ENCODE results near the gene IRF4.
"Not testable (repeated sequence)": the region's sequence is repeated elsewhere in the genome, so short reads cannot be mapped to it uniquely, and the experiment has no call there.

The IRF4 gene

DNA sequence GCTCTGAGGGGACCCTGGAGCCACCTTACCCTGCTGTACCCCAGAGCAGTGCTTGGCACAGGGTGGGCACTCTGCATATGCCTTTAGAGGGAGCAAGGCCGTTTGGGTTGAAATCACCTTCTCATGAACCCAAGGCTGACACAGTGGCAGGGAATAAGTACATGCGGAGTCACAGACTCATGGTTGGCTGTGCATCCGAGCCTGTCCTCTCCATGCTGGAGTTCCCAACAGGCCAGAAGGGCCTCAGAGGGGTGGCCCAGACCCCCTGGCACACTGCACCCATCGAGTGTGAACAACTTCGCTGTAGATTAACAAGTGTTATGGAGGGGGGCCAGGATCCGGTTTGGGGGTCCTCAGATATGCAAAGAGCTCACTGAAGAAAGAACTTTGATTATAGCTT lies 21.0 kb upstream of the IRF4 start:
- TF ChIP-seq ARNT (IDR thresholded peaks at IDR 0.05) (no peak), CTBP1 (IDR thresholded peaks at IDR 0.05; ENCODE audit: borderline replicate concordance) (no peak), BHLHE40 (IDR thresholded peaks at IDR 0.05; ENCODE audit: borderline replicate concordance) (no peak), NFRKB (IDR thresholded peaks at IDR 0.05) (no peak), FOXK2 (IDR thresholded peaks at IDR 0.05) (no peak), FOXA1 (IDR thresholded peaks at IDR 0.05) (no peak), ELF4 (IDR thresholded peaks at IDR 0.05) (no peak), SP1 (IDR thresholded peaks at IDR 0.05) (no peak), LEF1 (IDR thresholded peaks at IDR 0.05; ENCODE audit: borderline replicate concordance) (no peak), L3MBTL2 (conservative IDR thresholded peaks at IDR 0.05) (no peak), HDGF (IDR thresholded peaks at IDR 0.05; ENCODE audit: borderline replicate concordance) (no peak)
- CTCF ChIA-PET, result no interaction called here
- POLR2A ChIA-PET, result no interaction called here
- DNase-seq (ENCODE audit: extremely low spot score), result no peak

- DNase-seq (ENCODE audit: extremely low spot score); POLR2A ChIA-PET: not testable (repeated sequence)
- CTCF ChIA-PET, result interaction anchor here (0.7 kb wide), 1 partner anchor 16 kb away, joined by 4 read pairs; no protein-coding TSS in a partner anchor
These were observed 19.7 kb upstream of the IRF4 start for GRCh38 chr6:371851-372250.

DNA sequence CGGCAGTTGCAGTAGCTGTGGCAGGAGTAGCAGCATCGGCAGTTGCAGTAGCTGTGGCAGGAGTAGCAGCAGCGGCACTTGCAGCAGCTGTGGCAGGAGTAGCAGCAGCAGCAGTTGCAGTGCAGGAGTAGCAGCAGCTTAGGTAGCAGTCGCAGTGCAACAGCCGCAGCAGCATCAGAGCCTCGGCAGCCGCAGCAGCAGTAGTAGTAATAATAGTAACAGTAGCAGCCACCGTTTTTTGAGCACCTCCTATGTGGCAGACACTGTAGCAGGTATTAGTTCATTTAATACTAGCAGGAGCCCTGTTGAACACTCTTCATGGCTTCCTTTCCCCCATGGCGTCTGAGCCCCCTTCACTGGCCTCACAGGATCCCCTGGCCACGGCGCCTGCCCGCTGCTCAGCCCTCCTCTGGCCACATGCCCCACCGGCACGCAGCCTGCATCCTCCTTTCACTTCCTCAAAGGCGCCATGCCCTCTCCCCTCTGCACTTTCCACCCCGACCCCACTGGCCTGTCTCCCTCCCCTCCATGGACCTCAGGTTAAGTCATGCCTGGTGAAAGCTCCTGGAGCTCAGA lies 19.1 kb upstream of the IRF4 start:
- POLR2A ChIA-PET, result no interaction called here
- TF ChIP-seq FOXA1 (IDR thresholded peaks at IDR 0.05) (no peak), FOXK2 (IDR thresholded peaks at IDR 0.05) (no peak), NFRKB (IDR thresholded peaks at IDR 0.05) (no peak), ZNF384 (IDR thresholded peaks at IDR 0.05) (no peak), BHLHE40 (IDR thresholded peaks at IDR 0.05; ENCODE audit: borderline replicate concordance) (no peak), ARNT (IDR thresholded peaks at IDR 0.05) (no peak), LEF1 (IDR thresholded peaks at IDR 0.05; ENCODE audit: borderline replicate concordance) (no peak), SP1 (IDR thresholded peaks at IDR 0.05) (no peak), ELF4 (IDR thresholded peaks at IDR 0.05) (no peak), L3MBTL2 (conservative IDR thresholded peaks at IDR 0.05) (no peak), SUZ12 (IDR thresholded peaks at IDR 0.05) (no peak)
- DNase-seq (ENCODE audit: extremely low spot score), result no peak
- CTCF ChIA-PET, result no interaction called here

DNA sequence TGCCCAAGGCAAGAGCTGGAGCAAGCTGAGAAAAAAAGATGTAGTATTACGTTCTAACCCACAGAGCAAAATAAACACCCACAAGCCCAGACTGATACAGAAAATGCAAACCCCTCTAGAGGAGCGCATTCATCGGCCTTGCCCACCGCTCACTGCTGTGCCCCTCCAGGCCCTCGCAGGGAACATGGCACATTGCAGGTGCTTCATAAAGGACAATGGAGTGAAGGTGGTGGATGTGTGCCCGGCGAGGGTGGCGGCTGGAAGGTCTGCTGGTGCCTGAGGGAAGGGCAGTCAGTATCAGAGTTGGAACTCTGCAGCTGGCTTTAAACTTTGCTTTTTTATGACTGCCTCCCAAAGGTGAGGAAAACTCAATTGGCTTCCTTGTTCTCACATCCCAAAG lies 18.5 kb upstream of the IRF4 start:
- CTCF ChIA-PET, result no interaction called here
- no peak for DNase-seq (ENCODE audit: extremely low spot score)
- no peak for TF ChIP-seq ZNF384 (IDR thresholded peaks at IDR 0.05)
- no peak for TF ChIP-seq FOXA1 (IDR thresholded peaks at IDR 0.05)
- TF ChIP-seq LEF1 (IDR thresholded peaks at IDR 0.05; ENCODE audit: borderline replicate concordance), result no peak
- TF ChIP-seq SP1 (IDR thresholded peaks at IDR 0.05), result no peak
- no peak for TF ChIP-seq ARNT (IDR thresholded peaks at IDR 0.05)
- no peak for TF ChIP-seq BHLHE40 (IDR thresholded peaks at IDR 0.05; ENCODE audit: borderline replicate concordance)
- TF ChIP-seq, protein P1, sequence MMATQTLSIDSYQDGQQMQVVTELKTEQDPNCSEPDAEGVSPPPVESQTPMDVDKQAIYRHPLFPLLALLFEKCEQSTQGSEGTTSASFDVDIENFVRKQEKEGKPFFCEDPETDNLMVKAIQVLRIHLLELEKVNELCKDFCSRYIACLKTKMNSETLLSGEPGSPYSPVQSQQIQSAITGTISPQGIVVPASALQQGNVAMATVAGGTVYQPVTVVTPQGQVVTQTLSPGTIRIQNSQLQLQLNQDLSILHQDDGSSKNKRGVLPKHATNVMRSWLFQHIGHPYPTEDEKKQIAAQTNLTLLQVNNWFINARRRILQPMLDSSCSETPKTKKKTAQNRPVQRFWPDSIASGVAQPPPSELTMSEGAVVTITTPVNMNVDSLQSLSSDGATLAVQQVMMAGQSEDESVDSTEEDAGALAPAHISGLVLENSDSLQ (IDR thresholded peaks at IDR 0.05), result no peak
- no peak for TF ChIP-seq NFRKB (IDR thresholded peaks at IDR 0.05)
- TF ChIP-seq L3MBTL2 (conservative IDR thresholded peaks at IDR 0.05), result no peak
- TF ChIP-seq SUZ12 (IDR thresholded peaks at IDR 0.05), result no peak
- TF ChIP-seq FOXK2 (IDR thresholded peaks at IDR 0.05), result no peak
- no peak for TF ChIP-seq CTBP1 (IDR thresholded peaks at IDR 0.05; ENCODE audit: borderline replicate concordance)
- TF ChIP-seq TARDBP (IDR thresholded peaks at IDR 0.05), result no peak
- TF ChIP-seq HDGF (IDR thresholded peaks at IDR 0.05; ENCODE audit: borderline replicate concordance), result no peak
- TF ChIP-seq FOXM1 (IDR thresholded peaks at IDR 0.05; ENCODE audit: borderline replicate concordance), result no peak
- no peak for TF ChIP-seq ELF4 (IDR thresholded peaks at IDR 0.05)
- POLR2A ChIA-PET, result no interaction called here

GRCh38 chr6:373773-374724 lies 17.5 kb upstream of the IRF4 start:
- POLR2A ChIA-PET, result no interaction called here

GRCh38 chr6:374956-375355 lies 16.6 kb upstream of the IRF4 start:
- DNase-seq (ENCODE audit: extremely low spot score), result no peak
- POLR2A ChIA-PET, result no interaction called here
- CTCF ChIA-PET, result no interaction called here
- TF ChIP-seq ZNF384 (IDR thresholded peaks at IDR 0.05), result no peak
- TF ChIP-seq L3MBTL2 (conservative IDR thresholded peaks at IDR 0.05), result no peak
- no peak for TF ChIP-seq FOXA1 (IDR thresholded peaks at IDR 0.05)
- TF ChIP-seq HDGF (IDR thresholded peaks at IDR 0.05; ENCODE audit: borderline replicate concordance), result no peak
- no peak for TF ChIP-seq CTBP1 (IDR thresholded peaks at IDR 0.05; ENCODE audit: borderline replicate concordance)
- TF ChIP-seq SUZ12 (IDR thresholded peaks at IDR 0.05), result no peak
- TF ChIP-seq TARDBP (IDR thresholded peaks at IDR 0.05), result no peak
- no peak for TF ChIP-seq LEF1 (IDR thresholded peaks at IDR 0.05; ENCODE audit: borderline replicate concordance)
- TF ChIP-seq, protein P1 (IDR thresholded peaks at IDR 0.05), result no peak
- TF ChIP-seq ARNT (IDR thresholded peaks at IDR 0.05), result no peak
- TF ChIP-seq ELF4 (IDR thresholded peaks at IDR 0.05), result no peak
- TF ChIP-seq NFRKB (IDR thresholded peaks at IDR 0.05), result no peak
- TF ChIP-seq BHLHE40 (IDR thresholded peaks at IDR 0.05; ENCODE audit: borderline replicate concordance), result no peak
- TF ChIP-seq SP1 (IDR thresholded peaks at IDR 0.05), result no peak
- TF ChIP-seq FOXM1 (IDR thresholded peaks at IDR 0.05; ENCODE audit: borderline replicate concordance), result no peak
- no peak for TF ChIP-seq FOXK2 (IDR thresholded peaks at IDR 0.05)

More at GRCh38 chr6:373773-374724, 17.5 kb upstream of the IRF4 start:
- DNase-seq (ENCODE audit: extremely low spot score), result no peak
- no peak for TF ChIP-seq FOXK2 (IDR thresholded peaks at IDR 0.05)
- no peak for TF ChIP-seq CTBP1 (IDR thresholded peaks at IDR 0.05; ENCODE audit: borderline replicate concordance)
- no peak for TF ChIP-seq NFRKB (IDR thresholded peaks at IDR 0.05)
- TF ChIP-seq FOXA1 (IDR thresholded peaks at IDR 0.05), result no peak
- TF ChIP-seq, protein P1 (IDR thresholded peaks at IDR 0.05), result no peak
- no peak for TF ChIP-seq BHLHE40 (IDR thresholded peaks at IDR 0.05; ENCODE audit: borderline replicate concordance)
- no peak for TF ChIP-seq ZNF384 (IDR thresholded peaks at IDR 0.05)
- no peak for TF ChIP-seq SUZ12 (IDR thresholded peaks at IDR 0.05)
- no peak for TF ChIP-seq HDGF (IDR thresholded peaks at IDR 0.05; ENCODE audit: borderline replicate concordance)
- TF ChIP-seq ELF4 (IDR thresholded peaks at IDR 0.05), result no peak
- no peak for TF ChIP-seq LEF1 (IDR thresholded peaks at IDR 0.05; ENCODE audit: borderline replicate concordance)
- no peak for TF ChIP-seq L3MBTL2 (conservative IDR thresholded peaks at IDR 0.05)
- TF ChIP-seq TARDBP (IDR thresholded peaks at IDR 0.05), result no peak
- no peak for TF ChIP-seq SP1 (IDR thresholded peaks at IDR 0.05)
- TF ChIP-seq ARNT (IDR thresholded peaks at IDR 0.05), result no peak
- TF ChIP-seq FOXM1 (IDR thresholded peaks at IDR 0.05; ENCODE audit: borderline replicate concordance), result no peak
- CTCF ChIA-PET, result interaction anchor here (0.6 to 0.7 kb wide), 2 partner anchors 175 to 1275 kb away, joined by 3 to 6 read pairs; no protein-coding TSS in a partner anchor

All from HEK293T (cell line).